Measurements from ENCODE around the gene TEX10. TPM values are rescaled to one million over a fixed set of nuclear protein-coding genes. Genes with fewer than 3 reads are reported as not detected.

Gene TEX10
- total and polyA plus RNA-seq, 2 of the 13 experiments (the other 11 are each of a cell fraction or from before 2014, with no cell fraction given), result 18.1 to 38.7 TPM

DNA sequence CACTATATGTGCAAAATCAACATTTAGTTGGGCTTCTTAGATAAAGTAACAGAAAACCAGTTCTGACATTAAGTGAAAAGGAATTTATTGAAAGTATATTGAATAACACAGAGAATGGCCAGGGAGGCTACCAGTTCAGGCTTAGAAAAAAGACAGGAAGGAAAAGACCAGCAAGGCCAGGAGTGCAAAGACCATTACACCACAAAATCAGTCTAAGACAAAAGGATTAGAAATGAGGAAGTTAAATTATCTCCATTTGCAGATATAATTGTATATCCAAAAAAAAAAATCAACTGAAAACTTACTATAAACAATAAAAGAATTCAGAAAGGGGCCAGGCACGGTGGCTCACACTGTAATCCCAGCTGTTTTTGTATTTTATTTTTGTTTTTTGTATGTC is 4.8 kb upstream of the TEX10 start:
- Histone ChIP-seq H2AFZ (ENCODE audit: low read length) (no peak overlapping the region), H4K20me1 (ENCODE audit: insufficient read depth, low read length) (no peaks in the 10 kb centered on the region), H3K4me2 (ENCODE audit: low read depth, low read length) (no peak overlapping the region), H3K9ac (ENCODE audit: insufficient read depth, low read depth, low read length) (no peak overlapping the region), H3K27ac (ENCODE audit: extremely low read length, insufficient read depth, low read length) (no peak overlapping the region), H3K4me3 (replicated peaks in 1 of 3; ENCODE audit: insufficient read depth in 1 of 3, low read depth in 2 of 3, low read length in 3 of 3) (no peak overlapping the region), H3K36me3 (replicated peaks in 1 of 2; ENCODE audit: control insufficient read depth in 1 of 2, insufficient read depth in 2 of 2, low read length in 2 of 2) (peaks cover 0 to 2% of the 10 kb centered on the region in 2 experiments; a peak in 2 of 5 replicates), H3K9me3 (ENCODE audit: low read length) (peaks cover 5% of the 10 kb centered on the region; the same call in 1 of the 2 replicates), H3K27me3 (ENCODE audit: control insufficient read depth in 1 of 2, insufficient read depth in 2 of 2, low read length in 2 of 2) (no peaks in the 10 kb centered on the region), H3K4me1 (ENCODE audit: insufficient read depth, low read length) (peaks cover 27% of the 10 kb centered on the region), H3K79me2 (ENCODE audit: insufficient read depth, low read length) (peaks cover 9% of the 10 kb centered on the region)
- FAIRE-seq, result no peak
- in situ Hi-C loops (cut with HindIII; ENCODE audit: extremely low pct_ligation_motif_present, low pct_unique_long_range_greater_than_20kb), result no loop called here
- no TSS peak for BruUV-seq (replicated peaks)
- no peak for ATAC-seq
- TF ChIP-seq GLI4 (CRISPR knock-in tag; IDR thresholded peaks at IDR 0.05; ENCODE audit: borderline replicate concordance) (no peak), MEIS1 (CRISPR knock-in tag; IDR thresholded peaks at IDR 0.05; ENCODE audit: borderline replicate concordance) (no peak), ZNF367 (CRISPR knock-in tag; IDR thresholded peaks at IDR 0.05; ENCODE audit: borderline replicate concordance) (no peak), JUNB (CRISPR knock-in tag; IDR thresholded peaks at IDR 0.05; ENCODE audit: borderline replicate concordance) (no peak), ZNF33B (CRISPR knock-in tag; IDR thresholded peaks at IDR 0.05) (no peak), XBP1 (CRISPR knock-in tag; IDR thresholded peaks at IDR 0.05) (no peak), ZNF883 (CRISPR knock-in tag; IDR thresholded peaks at IDR 0.05; ENCODE audit: not compliant biosample characterization) (no peak), ASH2L (IDR thresholded peaks at IDR 0.05; ENCODE audit: insufficient read length, low read depth, low read length) (no peak)
- TF ChIP-seq, protein P1, sequence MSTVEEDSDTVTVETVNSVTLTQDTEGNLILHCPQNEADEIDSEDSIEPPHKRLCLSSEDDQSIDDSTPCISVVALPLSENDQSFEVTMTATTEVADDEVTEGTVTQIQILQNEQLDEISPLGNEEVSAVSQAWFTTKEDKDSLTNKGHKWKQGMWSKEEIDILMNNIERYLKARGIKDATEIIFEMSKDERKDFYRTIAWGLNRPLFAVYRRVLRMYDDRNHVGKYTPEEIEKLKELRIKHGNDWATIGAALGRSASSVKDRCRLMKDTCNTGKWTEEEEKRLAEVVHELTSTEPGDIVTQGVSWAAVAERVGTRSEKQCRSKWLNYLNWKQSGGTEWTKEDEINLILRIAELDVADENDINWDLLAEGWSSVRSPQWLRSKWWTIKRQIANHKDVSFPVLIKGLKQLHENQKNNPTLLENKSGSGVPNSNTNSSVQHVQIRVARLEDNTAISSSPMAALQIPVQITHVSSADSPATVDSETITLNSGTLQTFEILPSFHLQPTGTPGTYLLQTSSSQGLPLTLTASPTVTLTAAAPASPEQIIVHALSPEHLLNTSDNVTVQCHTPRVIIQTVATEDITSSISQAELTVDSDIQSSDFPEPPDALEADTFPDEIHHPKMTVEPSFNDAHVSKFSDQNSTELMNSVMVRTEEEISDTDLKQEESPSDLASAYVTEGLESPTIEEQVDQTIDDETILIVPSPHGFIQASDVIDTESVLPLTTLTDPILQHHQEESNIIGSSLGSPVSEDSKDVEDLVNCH (CRISPR knock-in tag; IDR thresholded peaks at IDR 0.05), result no peak
- WGBS (ENCODE audit: low lambda C conversion rate), result 93% methylated on average over 1 of the region's 1 CpG
- intact Hi-C loops (cut with micrococcal nuclease; ENCODE audit: unreplicated experiment), result no loop called here
- POLR2A ChIA-PET, result no interaction called here
- CTCF ChIA-PET (ENCODE audit: low intra/inter-chr PET ratio, low total read pairs), result no interaction called here
- DNase-seq (ENCODE audit: low spot score), result no peak
